HEK293 (cell line): ENCODE results near the gene PCGF1.

Source experiments
- CTCF ChIA-PET: fragments of 350-600 bp; formaldehyde crosslinking; extraction: SDS; loops from one replicate; lab custom pipeline; 2021; ENCODE audit warnings: antibody characterized with exemption; lab: Yijun Ruan, JAX
- POLR2A ChIA-PET: fragments of 300-600 bp; formaldehyde crosslinking; extraction: SDS; loops from one replicate; lab custom pipeline; 2020; ENCODE audit warnings: antibody characterized with exemption, inconsistent platforms; lab: Yijun Ruan, JAX
- H3K27ac ChIP-seq: fragments of 200-500 bp; sonication (Bioruptor generic); 2 replicates; pipeline ENCODE4 v1.5.1; 2014; ENCODE audit warnings: low read depth, low read length, control low read depth, inconsistent platforms; ENCODE audit errors: extremely low read depth
- H3K36me3 ChIP-seq, 2 experiments: fragments of 200-500 bp in 1 of 2; sonication (Bioruptor generic) in 1 of 2; 1 replicate in 1 of 2; 2 replicates in 1 of 2; pipeline ENCODE4 v1.5.1; 2014 to 2017; ENCODE audit warnings: inconsistent platforms in 2 of 2, low read length in 2 of 2; ENCODE audit not compliant: control insufficient read depth in 2 of 2, insufficient read depth in 1 of 2
- H3K4me1 ChIP-seq: fragments of 200-500 bp; sonication (Bioruptor generic); 2 replicates; pipeline ENCODE4 v1.5.1; 2014; ENCODE audit warnings: mild to moderate bottlenecking, low read length, inconsistent platforms; ENCODE audit not compliant: control insufficient read depth, insufficient read depth
- H3K4me3 ChIP-seq: 2 replicates; pipeline ENCODE4 v1.5.1; 2011; ENCODE audit warnings: low read depth, mild to moderate bottlenecking, control low read depth, low read length, moderate library complexity
- H3K9me3 ChIP-seq: fragments of 200-500 bp; sonication (Bioruptor generic); 2 replicates; pipeline ENCODE4 v1.5.1; 2014; ENCODE audit warnings: low read depth, low read length, inconsistent platforms; ENCODE audit not compliant: control insufficient read depth, insufficient read depth
- KLF8 ChIP-seq: fragments of 450-650 bp; formaldehyde crosslinking; IDR thresholded peaks from 2 replicates; pipeline ENCODE4 v1.5.1; 2016; ENCODE audit warnings: missing biosample characterization, missing genetic modification characterization
- PRDM1 ChIP-seq: fragments of 450-650 bp; formaldehyde crosslinking; IDR thresholded peaks from 2 replicates; pipeline ENCODE4; 2016; ENCODE audit warnings: missing biosample characterization, missing genetic modification characterization
- SP2 ChIP-seq: fragments of 450-650 bp; formaldehyde crosslinking; IDR thresholded peaks from 2 replicates; pipeline ENCODE4 v1.5.1; 2016; ENCODE audit warnings: missing biosample characterization, missing genetic modification characterization
- SP3 ChIP-seq: fragments of 450-650 bp; formaldehyde crosslinking; IDR thresholded peaks from 2 replicates; pipeline ENCODE4 v1.5.1; 2016; ENCODE audit warnings: missing biosample characterization, missing genetic modification characterization
- ZBTB1 ChIP-seq: fragments of 450-650 bp; formaldehyde crosslinking; IDR thresholded peaks from 2 replicates; pipeline ENCODE4 v1.5.1; 2016; ENCODE audit warnings: missing biosample characterization, missing genetic modification characterization
- ZBTB7A ChIP-seq: fragments of 450-650 bp; formaldehyde crosslinking; IDR thresholded peaks from 2 replicates; pipeline ENCODE4 v1.5.1; 2016; ENCODE audit warnings: low read depth, missing biosample characterization, missing genetic modification characterization
- ZBTB8A ChIP-seq: fragments of 450-650 bp; formaldehyde crosslinking; IDR thresholded peaks from 2 replicates; pipeline ENCODE4 v1.5.1; 2016; ENCODE audit warnings: missing biosample characterization, missing genetic modification characterization
- ZFP41 ChIP-seq: fragments of 450-650 bp; formaldehyde crosslinking; IDR thresholded peaks from 2 replicates; pipeline ENCODE4 v1.5.1; 2016; ENCODE audit warnings: missing biosample characterization, missing genetic modification characterization, borderline replicate concordance
- ZIC2 ChIP-seq: fragments of 450-650 bp; formaldehyde crosslinking; IDR thresholded peaks from 2 replicates; pipeline ENCODE4 v1.5.1; 2016; ENCODE audit warnings: missing biosample characterization, missing genetic modification characterization
- ZNF10 ChIP-seq: fragments of 450-650 bp; formaldehyde crosslinking; IDR thresholded peaks from 2 replicates; pipeline ENCODE4 v1.5.1; 2017; ENCODE audit warnings: missing biosample characterization, missing genetic modification characterization
- ZNF114 ChIP-seq: fragments of 450-650 bp; formaldehyde crosslinking; IDR thresholded peaks from 2 replicates; pipeline ENCODE4 v1.5.0; 2017; ENCODE audit warnings: missing biosample characterization, missing genetic modification characterization
- ZNF132 ChIP-seq: fragments of 450-650 bp; formaldehyde crosslinking; IDR thresholded peaks from 2 replicates; pipeline ENCODE4 v1.5.1; 2017; ENCODE audit warnings: missing biosample characterization, missing genetic modification characterization, borderline replicate concordance
- ZNF140 ChIP-seq: fragments of 450-650 bp; formaldehyde crosslinking; IDR thresholded peaks from 2 replicates; pipeline ENCODE4 v1.5.1; 2016; ENCODE audit warnings: missing biosample characterization, missing genetic modification characterization
- ZNF146 ChIP-seq: fragments of 450-650 bp; formaldehyde crosslinking; IDR thresholded peaks from 2 replicates; pipeline ENCODE4 v1.5.1; 2016; ENCODE audit warnings: missing biosample characterization, missing genetic modification characterization
- ZNF155 ChIP-seq: fragments of 450-650 bp; formaldehyde crosslinking; IDR thresholded peaks from 2 replicates; pipeline ENCODE4 v1.5.1; 2016; ENCODE audit warnings: missing biosample characterization, missing genetic modification characterization
- ZNF2 ChIP-seq: fragments of 450-650 bp; formaldehyde crosslinking; IDR thresholded peaks from 2 replicates; pipeline ENCODE4 v1.5.1; 2016; ENCODE audit warnings: missing biosample characterization, missing genetic modification characterization
- ZNF248 ChIP-seq: fragments of 450-650 bp; formaldehyde crosslinking; IDR thresholded peaks from 2 replicates; pipeline ENCODE4 v1.5.1; 2017; ENCODE audit warnings: missing biosample characterization, missing genetic modification characterization
- ZNF335 ChIP-seq: fragments of 450-650 bp; formaldehyde crosslinking; conservative IDR thresholded peaks from 2 replicates; pipeline ENCODE4 v1.5.1; 2016; ENCODE audit warnings: missing biosample characterization, missing genetic modification characterization
- ZNF366 ChIP-seq: fragments of 450-650 bp; formaldehyde crosslinking; conservative IDR thresholded peaks from 2 replicates; pipeline ENCODE4 v1.5.1; 2016; ENCODE audit warnings: missing biosample characterization, missing genetic modification characterization
- ZNF433 ChIP-seq: fragments of 450-650 bp; formaldehyde crosslinking; IDR thresholded peaks from 2 replicates; pipeline ENCODE4 v1.5.1; 2016; ENCODE audit warnings: missing biosample characterization, missing genetic modification characterization, low read depth
- ZNF530 ChIP-seq: fragments of 450-650 bp; formaldehyde crosslinking; IDR thresholded peaks from 2 replicates; pipeline ENCODE4 v1.5.1; 2016; ENCODE audit warnings: low read depth, missing biosample characterization, missing genetic modification characterization
- ZNF558 ChIP-seq: fragments of 450-650 bp; formaldehyde crosslinking; IDR thresholded peaks from 2 replicates; pipeline ENCODE4 v1.5.1; 2016; ENCODE audit warnings: missing biosample characterization, missing genetic modification characterization
- ZNF561 ChIP-seq: fragments of 450-650 bp; IDR thresholded peaks from 2 replicates; pipeline ENCODE4 v1.5.1; 2018; ENCODE audit warnings: missing biosample characterization, missing genetic modification characterization, borderline replicate concordance
- ZNF571 ChIP-seq: fragments of 450-650 bp; formaldehyde crosslinking; IDR thresholded peaks from 2 replicates; pipeline ENCODE4 v1.5.0; 2017; ENCODE audit warnings: missing biosample characterization, missing genetic modification characterization
- ZNF626 ChIP-seq: fragments of 450-650 bp; sonication (Bioruptor Pico); formaldehyde crosslinking; IDR thresholded peaks from 2 replicates; pipeline ENCODE4 v1.5.1; 2018; ENCODE audit warnings: missing biosample characterization, missing genetic modification characterization, inconsistent platforms
- ZNF654 ChIP-seq: fragments of 450-650 bp; formaldehyde crosslinking; IDR thresholded peaks from 2 replicates; pipeline ENCODE4 v1.5.1; 2016; ENCODE audit warnings: low read depth, missing biosample characterization, missing genetic modification characterization
- ZNF660 ChIP-seq: fragments of 450-650 bp; IDR thresholded peaks from 2 replicates; pipeline ENCODE4 v1.5.1; 2018; ENCODE audit warnings: missing biosample characterization, mild to moderate bottlenecking, missing genetic modification characterization
- ZNF768 ChIP-seq: fragments of 450-650 bp; formaldehyde crosslinking; IDR thresholded peaks from 2 replicates; pipeline ENCODE4 v1.5.1; 2018; ENCODE audit warnings: missing biosample characterization, mild to moderate bottlenecking, missing genetic modification characterization
- ZNF830 ChIP-seq: fragments of 450-650 bp; IDR thresholded peaks from 2 replicates; pipeline ENCODE4 v1.5.0; 2018; ENCODE audit warnings: missing biosample characterization, missing genetic modification characterization, low read depth, mild to moderate bottlenecking, moderate library complexity
- ZNF843 ChIP-seq: fragments of 450-650 bp; formaldehyde crosslinking; IDR thresholded peaks from 2 replicates; pipeline ENCODE4 v1.5.1; 2016; ENCODE audit warnings: missing biosample characterization, missing genetic modification characterization
- TF ChIP-seq, protein P1 (sequence below): fragments of 450-650 bp; formaldehyde crosslinking; IDR thresholded peaks from 2 replicates; pipeline ENCODE4; 2016; ENCODE audit warnings: missing biosample characterization, missing genetic modification characterization
- TF ChIP-seq, protein P2 (sequence below): fragments of 450-650 bp; formaldehyde crosslinking; IDR thresholded peaks from 2 replicates; pipeline ENCODE4 v1.5.1; 2017; ENCODE audit warnings: missing biosample characterization, missing genetic modification characterization
- TF ChIP-seq, protein P3 (sequence below): fragments of 450-650 bp; formaldehyde crosslinking; optimal IDR thresholded peaks from 2 replicates; pipeline ENCODE3; 2016; ENCODE audit warnings: missing biosample characterization, mild to moderate bottlenecking, missing genetic modification characterization

The PCGF1 gene

DNA sequence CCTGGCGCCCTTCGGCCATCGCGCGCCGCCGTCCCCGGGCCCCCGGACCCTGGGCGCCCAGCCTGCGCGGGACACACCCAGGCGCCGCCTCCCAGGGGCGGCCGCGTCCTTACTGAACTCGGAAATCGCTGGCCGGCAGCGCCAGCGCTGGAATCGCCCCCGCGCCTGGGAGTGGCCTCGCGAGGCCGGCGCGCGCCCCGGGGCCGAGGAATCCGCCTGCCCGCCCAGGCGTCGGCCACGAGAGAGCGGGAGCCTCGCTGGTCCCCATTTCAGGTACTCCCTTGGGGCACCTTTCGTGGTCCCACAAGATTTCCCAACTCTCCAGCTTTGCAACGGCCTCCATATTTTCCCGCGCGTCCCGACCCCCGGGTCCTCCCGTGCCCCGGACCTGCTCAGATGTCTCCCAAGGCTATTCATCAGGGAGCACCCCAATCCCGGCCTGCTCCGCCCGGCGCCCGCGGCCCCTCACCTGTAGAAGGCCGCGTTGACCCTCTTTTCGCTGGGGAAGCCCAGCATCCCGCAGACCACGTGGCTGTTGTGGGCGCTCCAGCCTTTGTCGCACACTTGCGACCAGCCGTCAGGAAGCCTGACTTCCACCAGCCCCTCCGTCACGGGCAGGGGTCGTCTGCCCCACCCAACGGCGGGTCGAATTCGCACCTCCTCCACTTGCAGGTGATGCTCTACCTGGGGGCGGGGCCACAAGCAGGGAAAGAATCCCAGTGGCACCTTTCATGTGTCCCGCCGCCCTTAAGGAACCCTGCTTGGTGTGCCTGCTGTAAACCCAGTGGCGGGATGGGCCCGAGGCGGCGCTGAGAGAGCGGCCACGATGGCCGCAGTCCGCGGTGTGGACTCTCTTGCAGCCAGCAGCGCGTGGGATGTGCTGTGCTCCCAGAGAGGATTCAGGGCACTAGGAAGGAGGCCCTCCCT is 41.7 kb upstream of the PCGF1 start (continued):
- TF ChIP-seq SP2 (tag by site-specific recombination) (peak; percentile 43), ZNF626 (tag by site-specific recombination) (no peak), ZNF660 (tag by site-specific recombination) (0 out of 2 replicates have a peak, but pooled peaks have one; percentile 53), ZNF366 (tag by site-specific recombination) (no peak), KLF8 (tag by site-specific recombination) (peak; percentile 34; the same call in 1 of the 2 replicates), ZNF2 (tag by site-specific recombination) (0 out of 2 replicates have a peak, but pooled peaks have one; percentile 29), ZNF561 (peak; percentile 66; the same call in 1 of the 2 replicates), ZBTB8A (tag by site-specific recombination) (peak; percentile 53; the same call in 1 of the 2 replicates)

DNA sequence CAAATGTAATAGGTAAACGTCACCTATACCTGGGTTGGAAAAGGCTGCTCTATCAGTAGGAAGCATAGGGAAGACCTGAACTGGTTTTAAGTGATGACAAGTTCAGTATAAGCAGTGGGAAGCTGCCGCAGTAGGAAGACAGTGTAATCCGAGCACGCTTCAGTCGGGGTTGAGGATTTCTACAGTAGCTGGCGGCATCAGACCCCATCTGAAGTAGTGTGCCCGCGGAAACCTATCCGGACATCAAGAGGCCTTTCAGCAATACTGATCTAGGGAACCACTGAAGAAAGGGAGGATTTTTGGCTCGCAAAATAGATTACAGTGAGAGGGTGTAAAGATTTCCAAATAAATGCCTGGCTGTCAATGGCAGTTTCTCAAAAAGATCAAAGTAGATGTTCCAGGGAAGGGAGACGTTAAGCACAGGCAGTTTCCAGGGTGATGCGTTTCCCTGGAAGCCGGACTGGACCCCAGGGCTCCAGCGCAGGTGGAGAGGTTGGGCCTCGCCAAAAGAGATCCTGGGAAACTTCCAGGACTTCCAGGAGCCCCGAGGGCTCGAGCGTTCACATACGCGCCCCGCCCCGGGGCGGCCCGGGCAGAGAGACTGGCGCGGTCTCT is 40.9 kb upstream of the PCGF1 start:
- POLR2A ChIA-PET: interaction anchor here (1.6 kb wide), 1 partner anchor 90 kb away, joined by 3 read pairs; the partner anchor contains the start of gene WBP1
- H3K27ac ChIP-seq: peak overlapping the region; percentile 69; the same call in 1 of the 2 replicates
- TF ChIP-seq ZNF132 (tag by site-specific recombination): no peak
- TF ChIP-seq ZNF10 (tag by site-specific recombination): no peak
- no peak for TF ChIP-seq ZNF558 (tag by site-specific recombination)
- TF ChIP-seq ZNF654: no peak
- TF ChIP-seq, protein P1, sequence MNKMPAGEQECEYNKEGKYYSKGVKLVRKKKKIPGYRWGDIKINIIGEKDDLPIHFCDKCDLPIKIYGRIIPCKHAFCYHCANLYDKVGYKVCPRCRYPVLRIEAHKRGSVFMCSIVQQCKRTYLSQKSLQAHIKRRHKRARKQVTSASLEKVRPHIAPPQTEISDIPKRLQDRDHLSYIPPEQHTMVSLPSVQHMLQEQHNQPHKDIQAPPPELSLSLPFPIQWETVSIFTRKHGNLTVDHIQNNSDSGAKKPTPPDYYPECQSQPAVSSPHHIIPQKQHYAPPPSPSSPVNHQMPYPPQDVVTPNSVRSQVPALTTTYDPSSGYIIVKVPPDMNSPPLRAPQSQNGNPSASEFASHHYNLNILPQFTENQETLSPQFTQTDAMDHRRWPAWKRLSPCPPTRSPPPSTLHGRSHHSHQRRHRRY (tag by site-specific recombination): no peak
- no peak for TF ChIP-seq ZNF571
- no peak for TF ChIP-seq ZNF830 (tag by site-specific recombination)
- 0 out of 2 replicates have a peak, but pooled peaks have one; percentile 6 for TF ChIP-seq SP3
- TF ChIP-seq ZIC2 (tag by site-specific recombination): no peak
- TF ChIP-seq, protein P2, sequence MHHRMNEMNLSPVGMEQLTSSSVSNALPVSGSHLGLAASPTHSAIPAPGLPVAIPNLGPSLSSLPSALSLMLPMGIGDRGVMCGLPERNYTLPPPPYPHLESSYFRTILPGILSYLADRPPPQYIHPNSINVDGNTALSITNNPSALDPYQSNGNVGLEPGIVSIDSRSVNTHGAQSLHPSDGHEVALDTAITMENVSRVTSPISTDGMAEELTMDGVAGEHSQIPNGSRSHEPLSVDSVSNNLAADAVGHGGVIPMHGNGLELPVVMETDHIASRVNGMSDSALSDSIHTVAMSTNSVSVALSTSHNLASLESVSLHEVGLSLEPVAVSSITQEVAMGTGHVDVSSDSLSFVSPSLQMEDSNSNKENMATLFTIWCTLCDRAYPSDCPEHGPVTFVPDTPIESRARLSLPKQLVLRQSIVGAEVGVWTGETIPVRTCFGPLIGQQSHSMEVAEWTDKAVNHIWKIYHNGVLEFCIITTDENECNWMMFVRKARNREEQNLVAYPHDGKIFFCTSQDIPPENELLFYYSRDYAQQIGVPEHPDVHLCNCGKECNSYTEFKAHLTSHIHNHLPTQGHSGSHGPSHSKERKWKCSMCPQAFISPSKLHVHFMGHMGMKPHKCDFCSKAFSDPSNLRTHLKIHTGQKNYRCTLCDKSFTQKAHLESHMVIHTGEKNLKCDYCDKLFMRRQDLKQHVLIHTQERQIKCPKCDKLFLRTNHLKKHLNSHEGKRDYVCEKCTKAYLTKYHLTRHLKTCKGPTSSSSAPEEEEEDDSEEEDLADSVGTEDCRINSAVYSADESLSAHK (tag by site-specific recombination): peak; percentile 85
- no peak for TF ChIP-seq ZBTB7A (tag by site-specific recombination)
- no peak for TF ChIP-seq ZNF248 (tag by site-specific recombination)
- TF ChIP-seq PRDM1 (tag by site-specific recombination): no peak
- no peak for TF ChIP-seq ZNF768 (tag by site-specific recombination)
- no peak for TF ChIP-seq ZNF530 (tag by site-specific recombination)
- TF ChIP-seq ZBTB1 (tag by site-specific recombination): no peak
- TF ChIP-seq ZNF114: no peak
- peak; percentile 75 for TF ChIP-seq ZNF335 (tag by site-specific recombination)
- no peak for TF ChIP-seq ZNF155
- TF ChIP-seq, protein P3, sequence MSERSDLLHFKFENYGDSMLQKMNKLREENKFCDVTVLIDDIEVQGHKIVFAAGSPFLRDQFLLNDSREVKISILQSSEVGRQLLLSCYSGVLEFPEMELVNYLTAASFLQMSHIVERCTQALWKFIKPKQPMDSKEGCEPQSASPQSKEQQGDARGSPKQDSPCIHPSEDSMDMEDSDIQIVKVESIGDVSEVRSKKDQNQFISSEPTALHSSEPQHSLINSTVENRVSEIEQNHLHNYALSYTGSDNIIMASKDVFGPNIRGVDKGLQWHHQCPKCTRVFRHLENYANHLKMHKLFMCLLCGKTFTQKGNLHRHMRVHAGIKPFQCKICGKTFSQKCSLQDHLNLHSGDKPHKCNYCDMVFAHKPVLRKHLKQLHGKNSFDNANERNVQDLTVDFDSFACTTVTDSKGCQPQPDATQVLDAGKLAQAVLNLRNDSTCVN (tag by site-specific recombination): no peak
- no peak for TF ChIP-seq ZNF140 (tag by site-specific recombination)
- no peak for TF ChIP-seq ZNF433 (tag by site-specific recombination)
- no peak for TF ChIP-seq ZFP41 (tag by site-specific recombination)
- TF ChIP-seq ZNF843 (tag by site-specific recombination): no peak
- TF ChIP-seq ZNF146: no peak

More for the DNA sequence above, 40.9 kb upstream of the PCGF1 start:
- CTCF ChIA-PET: no interaction called here
- H3K4me1 ChIP-seq: no peaks in the 10 kb centered on the region; the same call in 1 of the 2 replicates
- peaks cover 0 to 4% of the 10 kb centered on the region in 2 experiments; a peak in 1 of 3 replicates for H3K36me3 ChIP-seq
- H3K9me3 ChIP-seq: no peaks in the 10 kb centered on the region
- H3K4me3 ChIP-seq: peak overlapping the region; percentile 41
